GM10248 (cell line): ENCODE results near the gene SLC24A3.

Experiments
- CTCF ChIA-PET: fragments of 300-600 bp; sonication (Branson Sonifier 250); formaldehyde crosslinking; extraction: SDS; loops from one replicate; lab custom pipeline; 2021; ENCODE audit warnings: antibody characterized with exemption; lab: Yijun Ruan, JAX
- POLR2A ChIA-PET: fragments of 350-650 bp; sonication (Branson Sonifier 250); formaldehyde crosslinking; extraction: SDS; loops from one replicate; lab custom pipeline; 2020; ENCODE audit warnings: antibody characterized with exemption; lab: Yijun Ruan, JAX
- DNase-seq: peaks from one replicate; pipeline ENCODE4 v3.0.0; 2012; ENCODE audit errors: extremely low spot score
- TF ChIP-seq, protein P1 (sequence below): IDR thresholded peaks from 2 replicates; pipeline ENCODE4 v1.5.1; 2012; ENCODE audit warnings: mild to moderate bottlenecking, low read depth; ENCODE audit errors: extremely low read depth, missing control alignments, control extremely low read depth

The SLC24A3 gene

GRCh38 chr20:19679900-19680495 is 467.6 kb downstream of the SLC24A3 start:
- no peak for DNase-seq
- CTCF ChIA-PET: no interaction called here
- POLR2A ChIA-PET: no interaction called here
- TF ChIP-seq, protein P1, sequence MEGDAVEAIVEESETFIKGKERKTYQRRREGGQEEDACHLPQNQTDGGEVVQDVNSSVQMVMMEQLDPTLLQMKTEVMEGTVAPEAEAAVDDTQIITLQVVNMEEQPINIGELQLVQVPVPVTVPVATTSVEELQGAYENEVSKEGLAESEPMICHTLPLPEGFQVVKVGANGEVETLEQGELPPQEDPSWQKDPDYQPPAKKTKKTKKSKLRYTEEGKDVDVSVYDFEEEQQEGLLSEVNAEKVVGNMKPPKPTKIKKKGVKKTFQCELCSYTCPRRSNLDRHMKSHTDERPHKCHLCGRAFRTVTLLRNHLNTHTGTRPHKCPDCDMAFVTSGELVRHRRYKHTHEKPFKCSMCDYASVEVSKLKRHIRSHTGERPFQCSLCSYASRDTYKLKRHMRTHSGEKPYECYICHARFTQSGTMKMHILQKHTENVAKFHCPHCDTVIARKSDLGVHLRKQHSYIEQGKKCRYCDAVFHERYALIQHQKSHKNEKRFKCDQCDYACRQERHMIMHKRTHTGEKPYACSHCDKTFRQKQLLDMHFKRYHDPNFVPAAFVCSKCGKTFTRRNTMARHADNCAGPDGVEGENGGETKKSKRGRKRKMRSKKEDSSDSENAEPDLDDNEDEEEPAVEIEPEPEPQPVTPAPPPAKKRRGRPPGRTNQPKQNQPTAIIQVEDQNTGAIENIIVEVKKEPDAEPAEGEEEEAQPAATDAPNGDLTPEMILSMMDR: no peak

DNA sequence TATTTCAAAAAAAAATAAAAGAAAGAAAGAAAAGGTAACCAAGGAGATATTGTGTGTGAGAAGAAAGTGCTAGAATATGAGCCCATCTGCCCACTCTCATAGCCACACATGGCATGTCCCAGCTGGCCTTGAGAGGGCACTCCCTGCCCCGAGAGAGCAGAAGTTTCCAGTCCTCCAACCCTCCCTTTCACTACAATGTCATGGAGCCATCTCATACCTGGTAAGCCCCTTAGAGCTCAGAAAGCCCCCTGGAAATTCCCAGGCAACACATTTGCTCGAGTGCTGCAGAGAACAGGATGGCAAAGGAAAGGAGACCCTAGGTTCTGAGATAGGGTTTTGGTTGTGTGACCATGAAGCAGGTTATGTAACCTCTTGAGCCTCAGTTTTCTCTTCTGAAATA is 469.8 kb downstream of the SLC24A3 start:
- no peak for DNase-seq
- POLR2A ChIA-PET: no interaction called here
- TF ChIP-seq, protein P1: no peak
- CTCF ChIA-PET: interaction anchor here (0.9 to 2.3 kb wide), 2 partner anchors 11 to 19 kb away, joined by 3 to 6 read pairs; no protein-coding TSS in a partner anchor

DNA sequence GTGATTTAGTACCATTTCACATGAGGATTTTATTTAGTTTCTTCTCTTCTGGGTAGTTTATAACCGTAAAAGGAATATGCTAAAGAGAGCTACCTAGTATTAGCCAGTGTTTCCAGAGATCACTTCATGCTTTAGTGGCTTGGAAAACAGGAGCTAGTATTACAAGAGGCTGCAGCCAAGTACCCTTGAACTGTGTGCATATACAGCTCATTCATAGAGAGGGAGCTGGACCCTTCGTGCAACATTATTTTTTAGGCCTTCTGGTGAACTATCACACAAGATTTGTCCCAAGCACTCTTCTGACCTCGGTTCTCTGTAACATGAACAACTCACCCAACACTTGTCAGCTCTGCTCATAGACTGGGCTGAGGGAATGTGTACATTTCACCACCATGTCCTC is 470.7 kb downstream of the SLC24A3 start:
- TF ChIP-seq, protein P1: no peak
- DNase-seq: no peak
- ChIA-PET POLR2A (no interaction called here), CTCF (interaction anchor here (1.1 to 2.3 kb wide), 2 partner anchors 10 kb away, joined by 4 to 6 read pairs; no protein-coding TSS in a partner anchor)

DNA sequence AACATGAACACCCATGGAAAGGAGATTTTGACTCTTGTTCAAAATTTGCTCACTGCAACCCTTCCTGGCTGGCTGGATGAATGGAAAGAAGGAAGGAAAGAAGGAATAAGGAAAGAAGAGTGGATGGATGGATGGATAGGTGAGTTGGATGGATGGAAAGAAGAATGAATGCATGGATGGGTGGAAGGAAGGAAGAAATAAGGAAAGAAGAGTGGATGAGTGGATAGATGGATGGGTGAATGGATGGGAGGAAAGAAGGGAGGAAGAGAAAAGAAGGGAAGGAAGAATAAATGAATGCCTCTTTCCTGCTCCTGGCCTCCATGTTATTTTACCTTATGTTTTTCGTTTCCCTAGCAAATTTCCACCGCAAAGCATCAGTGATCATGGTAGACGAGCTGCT is 471.4 kb downstream of the SLC24A3 start:
- no peak for DNase-seq
- ChIA-PET CTCF (interaction anchor here (1.1 to 2.3 kb wide), 2 partner anchors 9 to 11 kb away, joined by 4 to 6 read pairs; no protein-coding TSS in a partner anchor), POLR2A (no interaction called here)
- TF ChIP-seq, protein P1: no peak

- DNase-seq: no peak
- POLR2A ChIA-PET: no interaction called here
- TF ChIP-seq, protein P1: peak; percentile 4
- CTCF ChIA-PET: no interaction called here
Measured at GRCh38 chr20:19688031-19688806, 475.8 kb downstream of the SLC24A3 start.

GRCh38 chr20:19690462-19690861 is 478.0 kb downstream of the SLC24A3 start:
- DNase-seq: no peak
- TF ChIP-seq, protein P1: no peak
- POLR2A ChIA-PET: no interaction called here
- CTCF ChIA-PET: interaction anchor here (1.2 to 6.5 kb wide), 2 partner anchors 15 to 62 kb away, joined by 3 to 57 read pairs; no protein-coding TSS in a partner anchor
